GM21381 (cell line): Measurements from ENCODE around the gene AKR1B1.

Experiments used
- ATAC-seq: cut with Tn5 transposase; IDR thresholded peaks from one replicate; pipeline ENCODE4 v1.9.1; 2021; ENCODE audit warnings: mild to moderate bottlenecking, moderate library complexity; ENCODE audit not compliant: unreplicated experiment

AKR1B1 gene

GRCh38 chr7:134446446-134446845 lies 12.5 kb downstream of the AKR1B1 start:
- ATAC-seq: no peak

- no peak for ATAC-seq
Measured at GRCh38 chr7:134444961-134445315, 14.0 kb downstream of the AKR1B1 start.

- no peak for ATAC-seq
Measured at GRCh38 chr7:134444198-134444960, 14.5 kb downstream of the AKR1B1 start.

GRCh38 chr7:134443396-134444070 lies 15.4 kb downstream of the AKR1B1 start:
- ATAC-seq: no peak

GRCh38 chr7:134442441-134443220 lies 16.3 kb downstream of the AKR1B1 start:
- ATAC-seq: no peak

- ATAC-seq: no peak
Measured at GRCh38 chr7:134441264-134441663, 17.6 kb downstream of the AKR1B1 start.

- ATAC-seq: no peak
Measured at GRCh38 chr7:134440476-134440875, 18.4 kb downstream of the AKR1B1 start.

- ATAC-seq: no peak
Measured at GRCh38 chr7:134440067-134440466, 18.8 kb downstream of the AKR1B1 start.

GRCh38 chr7:134438946-134439345 lies 20.0 kb downstream of the AKR1B1 start:
- no peak for ATAC-seq

GRCh38 chr7:134435161-134435920 lies 23.6 kb downstream of the AKR1B1 start:
- no peak for ATAC-seq

GRCh38 chr7:134434701-134435100 lies 24.2 kb downstream of the AKR1B1 start:
- ATAC-seq: no peak

- no peak for ATAC-seq
Measured at GRCh38 chr7:134433430-134433829, 25.5 kb downstream of the AKR1B1 start.

- peak; percentile 89 for ATAC-seq
Measured at GRCh38 chr7:134432296-134433152, 26.4 kb downstream of the AKR1B1 start.

- no peak for ATAC-seq
Measured at GRCh38 chr7:134431815-134432214, 27.1 kb downstream of the AKR1B1 start.

- ATAC-seq: no peak
Measured at GRCh38 chr7:134429481-134429880, 29.4 kb downstream of the AKR1B1 start.

- ATAC-seq: no peak
Measured at GRCh38 chr7:134428942-134429341, 30.0 kb downstream of the AKR1B1 start.

- ATAC-seq: no peak
Measured at GRCh38 chr7:134427896-134428295, 31.0 kb downstream of the AKR1B1 start.

- ATAC-seq: no peak
Measured at GRCh38 chr7:134425777-134426176, 33.1 kb downstream of the AKR1B1 start.

GRCh38 chr7:134422638-134423037 lies 36.3 kb downstream of the AKR1B1 start:
- no peak for ATAC-seq

GRCh38 chr7:134422008-134422407 lies 36.9 kb downstream of the AKR1B1 start:
- ATAC-seq: no peak
